ENCODE data around the gene PHKB.

PHKB gene

GRCh38 chr16:47657032-47657431, 195.9 kb downstream of the PHKB start:
- no peak for DNase-seq (ENCODE audit: low spot score)
- in situ Hi-C loops (cut with MboI; ENCODE audit: low pct_unique_long_range_greater_than_20kb, low sequenced_read_pairs, unreplicated experiment): no loop called here
- no peak for TF ChIP-seq CTCF (IDR thresholded peaks at IDR 0.05; ENCODE audit: extremely low read depth, insufficient read depth, missing control alignments)

- in situ Hi-C loops (cut with MboI; ENCODE audit: low pct_unique_long_range_greater_than_20kb, low sequenced_read_pairs, unreplicated experiment): no loop called here
- no peak for DNase-seq (ENCODE audit: low spot score)
- no peak for TF ChIP-seq CTCF (IDR thresholded peaks at IDR 0.05; ENCODE audit: extremely low read depth, insufficient read depth, missing control alignments)
Measured at GRCh38 chr16:47657977-47658376, 196.8 kb downstream of the PHKB start.

- no peak for DNase-seq (ENCODE audit: low spot score)
- in situ Hi-C loops (cut with MboI; ENCODE audit: low pct_unique_long_range_greater_than_20kb, low sequenced_read_pairs, unreplicated experiment): no loop called here
- no peak for TF ChIP-seq CTCF (IDR thresholded peaks at IDR 0.05; ENCODE audit: extremely low read depth, insufficient read depth, missing control alignments)
Measured at GRCh38 chr16:47660540-47660939, 199.4 kb downstream of the PHKB start.

- DNase-seq (ENCODE audit: low spot score): no peak
Measured at GRCh38 chr16:47664653-47665325, 203.7 kb downstream of the PHKB start.

GRCh38 chr16:47666434-47666833, 205.3 kb downstream of the PHKB start:
- DNase-seq (ENCODE audit: low spot score): no peak
- in situ Hi-C loops (cut with MboI; ENCODE audit: low pct_unique_long_range_greater_than_20kb, low sequenced_read_pairs, unreplicated experiment): no loop called here
- no peak for TF ChIP-seq CTCF (IDR thresholded peaks at IDR 0.05; ENCODE audit: extremely low read depth, insufficient read depth, missing control alignments)

More at GRCh38 chr16:47664653-47665325, 203.7 kb downstream of the PHKB start:
- no peak for TF ChIP-seq CTCF (IDR thresholded peaks at IDR 0.05; ENCODE audit: extremely low read depth, insufficient read depth, missing control alignments)
- in situ Hi-C loops (cut with MboI; ENCODE audit: low pct_unique_long_range_greater_than_20kb, low sequenced_read_pairs, unreplicated experiment): no loop called here

- TF ChIP-seq CTCF (IDR thresholded peaks at IDR 0.05; ENCODE audit: extremely low read depth, insufficient read depth, missing control alignments): no peak
- no peak for DNase-seq (ENCODE audit: low spot score)
- in situ Hi-C loops (cut with MboI; ENCODE audit: low pct_unique_long_range_greater_than_20kb, low sequenced_read_pairs, unreplicated experiment): no loop called here
Measured at GRCh38 chr16:47667956-47668355, 206.8 kb downstream of the PHKB start.

Measured in GM13977 (cell line).